ENCODE measurements around the gene CHRM5. TPM values are rescaled to one million over a fixed set of nuclear protein-coding genes. Genes with fewer than 3 reads are reported as not detected.

The CHRM5 gene
- polyA plus RNA-seq, 1 donor (not counting 4 experiments of a cell fraction or from before 2014, with no cell fraction given), result 0.01 TPM

DNA sequence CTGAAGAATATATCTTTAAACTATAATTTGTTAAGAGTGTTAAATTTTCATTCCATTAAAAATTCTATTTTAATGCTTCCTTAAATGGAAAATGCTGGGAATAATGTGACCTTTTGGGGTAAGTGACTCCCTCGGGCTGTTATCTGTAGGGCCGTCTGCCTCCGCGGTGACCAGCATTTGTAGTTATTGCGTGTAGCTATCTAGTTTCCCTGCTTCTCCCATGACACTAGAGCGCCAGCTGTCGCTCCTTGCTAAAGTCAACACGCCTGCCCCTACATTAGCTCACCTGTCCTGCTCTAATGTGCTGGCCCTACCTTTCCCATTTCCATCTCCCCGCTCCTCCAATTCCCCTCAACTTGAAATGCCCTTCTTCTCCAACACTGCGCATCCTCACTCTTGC lies 12.4 kb upstream of the CHRM5 start:
- Histone ChIP-seq H3K9me1 (ENCODE audit: control insufficient read depth, extremely low read depth, insufficient read depth, low read length) (no peaks in the 10 kb centered on the region), H3K79me2 (ENCODE audit: control insufficient read depth, insufficient read depth, low read length) (no peaks in the 10 kb centered on the region), H3K9ac (ENCODE audit: control insufficient read depth, extremely low read depth, insufficient read depth, low read length) (no peak overlapping the region), H3K4me2 (ENCODE audit: control insufficient read depth, extremely low read depth, insufficient read depth, low read depth, low read length) (no peak overlapping the region), H2AFZ (ENCODE audit: control insufficient read depth, low read length) (no peak overlapping the region), H3K27me3 (ENCODE audit: control insufficient read depth, extremely low read depth, insufficient read depth, low read length) (no peaks in the 10 kb centered on the region), H3K27ac (ENCODE audit: control insufficient read depth, insufficient read depth, low read length) (no peak overlapping the region), H3K9me3 (ENCODE audit: control insufficient read depth, low read depth, low read length) (no peaks in the 10 kb centered on the region), H4K20me1 (ENCODE audit: control insufficient read depth, extremely low read depth, insufficient read depth, low read length) (no peaks in the 10 kb centered on the region), H3K4me3 (ENCODE audit: control insufficient read depth in 2 of 3, extremely low read depth in 1 of 3, insufficient read depth in 2 of 3, low read depth in 1 of 3, low read length in 3 of 3) (no peak overlapping the region), H3K4me1 (ENCODE audit: control insufficient read depth, extremely low read depth, insufficient read depth, low read length) (no peaks in the 10 kb centered on the region), H3K36me3 (ENCODE audit: control insufficient read depth in 2 of 2, extremely low read depth in 1 of 2, insufficient read depth in 2 of 2, low read length in 2 of 2) (no peaks in the 10 kb centered on the region)
- TF ChIP-seq EZH2 (IDR thresholded peaks at IDR 0.05; ENCODE audit: low read length), result no peak
- TF ChIP-seq, protein P1, sequence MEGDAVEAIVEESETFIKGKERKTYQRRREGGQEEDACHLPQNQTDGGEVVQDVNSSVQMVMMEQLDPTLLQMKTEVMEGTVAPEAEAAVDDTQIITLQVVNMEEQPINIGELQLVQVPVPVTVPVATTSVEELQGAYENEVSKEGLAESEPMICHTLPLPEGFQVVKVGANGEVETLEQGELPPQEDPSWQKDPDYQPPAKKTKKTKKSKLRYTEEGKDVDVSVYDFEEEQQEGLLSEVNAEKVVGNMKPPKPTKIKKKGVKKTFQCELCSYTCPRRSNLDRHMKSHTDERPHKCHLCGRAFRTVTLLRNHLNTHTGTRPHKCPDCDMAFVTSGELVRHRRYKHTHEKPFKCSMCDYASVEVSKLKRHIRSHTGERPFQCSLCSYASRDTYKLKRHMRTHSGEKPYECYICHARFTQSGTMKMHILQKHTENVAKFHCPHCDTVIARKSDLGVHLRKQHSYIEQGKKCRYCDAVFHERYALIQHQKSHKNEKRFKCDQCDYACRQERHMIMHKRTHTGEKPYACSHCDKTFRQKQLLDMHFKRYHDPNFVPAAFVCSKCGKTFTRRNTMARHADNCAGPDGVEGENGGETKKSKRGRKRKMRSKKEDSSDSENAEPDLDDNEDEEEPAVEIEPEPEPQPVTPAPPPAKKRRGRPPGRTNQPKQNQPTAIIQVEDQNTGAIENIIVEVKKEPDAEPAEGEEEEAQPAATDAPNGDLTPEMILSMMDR (optimal IDR thresholded peaks at IDR 0.05 in 1 of 3, IDR thresholded peaks at IDR 0.05 in 1 of 3, conservative IDR thresholded peaks at IDR 0.05 in 1 of 3; ENCODE audit: extremely low read depth in 1 of 3, insufficient read depth in 2 of 3, low read length in 3 of 3), result no peak
- DNase-seq (ENCODE audit: low read depth, low spot score) (no peak), FAIRE-seq (no peak)
- dilution Hi-C loops (cut with MboI; ENCODE audit: extremely low pct_ligation_motif_present, low sequenced_read_pairs), result loop anchor here (25.0 kb wide), 1 partner anchor 219 kb away; no protein-coding TSS in a partner anchor

DNA sequence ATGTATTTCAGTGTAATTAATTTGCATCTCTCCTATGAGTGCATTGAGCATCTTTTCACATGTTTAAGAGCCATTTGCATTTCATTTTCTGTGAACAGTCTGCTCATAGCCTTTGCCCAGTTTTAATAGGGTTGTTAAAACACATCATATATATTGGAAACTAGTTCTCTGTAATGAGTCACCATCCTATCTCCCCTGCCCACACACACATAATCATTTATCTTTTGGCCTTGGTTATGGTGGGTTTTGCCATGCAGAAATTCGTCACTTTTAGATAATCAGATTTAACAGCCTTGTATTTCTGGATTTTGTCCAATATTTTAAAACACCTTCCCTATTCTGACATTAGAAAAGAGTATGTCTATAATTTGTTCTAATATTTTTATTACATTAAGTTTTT lies 11.9 kb upstream of the CHRM5 start:
- TF ChIP-seq, protein P1 (optimal IDR thresholded peaks at IDR 0.05 in 1 of 3, IDR thresholded peaks at IDR 0.05 in 1 of 3, conservative IDR thresholded peaks at IDR 0.05 in 1 of 3; ENCODE audit: extremely low read depth in 1 of 3, insufficient read depth in 2 of 3, low read length in 3 of 3), result no peak
- no peak for TF ChIP-seq EZH2 (IDR thresholded peaks at IDR 0.05; ENCODE audit: low read length)
- no peaks in the 10 kb centered on the region for H4K20me1 ChIP-seq (ENCODE audit: control insufficient read depth, extremely low read depth, insufficient read depth, low read length)
- no peak overlapping the region for H3K27ac ChIP-seq (ENCODE audit: control insufficient read depth, insufficient read depth, low read length)
- FAIRE-seq, result no peak
- no peak overlapping the region for H3K4me2 ChIP-seq (ENCODE audit: control insufficient read depth, extremely low read depth, insufficient read depth, low read depth, low read length)
- H2AFZ ChIP-seq (ENCODE audit: control insufficient read depth, low read length), result no peak overlapping the region
- H3K27me3 ChIP-seq (ENCODE audit: control insufficient read depth, extremely low read depth, insufficient read depth, low read length), result no peaks in the 10 kb centered on the region
- no peak for DNase-seq (ENCODE audit: low read depth, low spot score)
- H3K4me1 ChIP-seq (ENCODE audit: control insufficient read depth, extremely low read depth, insufficient read depth, low read length), result no peaks in the 10 kb centered on the region
- no peaks in the 10 kb centered on the region for H3K9me1 ChIP-seq (ENCODE audit: control insufficient read depth, extremely low read depth, insufficient read depth, low read length)
- H3K4me3 ChIP-seq (ENCODE audit: control insufficient read depth in 2 of 3, extremely low read depth in 1 of 3, insufficient read depth in 2 of 3, low read depth in 1 of 3, low read length in 3 of 3), result no peak overlapping the region
- dilution Hi-C loops (cut with MboI; ENCODE audit: extremely low pct_ligation_motif_present, low sequenced_read_pairs), result loop anchor here (25.0 kb wide), 1 partner anchor 219 kb away; no protein-coding TSS in a partner anchor
- H3K9ac ChIP-seq (ENCODE audit: control insufficient read depth, extremely low read depth, insufficient read depth, low read length), result no peak overlapping the region
- no peaks in the 10 kb centered on the region for H3K9me3 ChIP-seq (ENCODE audit: control insufficient read depth, low read depth, low read length)
- no peaks in the 10 kb centered on the region for H3K36me3 ChIP-seq (ENCODE audit: control insufficient read depth in 2 of 2, extremely low read depth in 1 of 2, insufficient read depth in 2 of 2, low read length in 2 of 2)
- no peaks in the 10 kb centered on the region for H3K79me2 ChIP-seq (ENCODE audit: control insufficient read depth, insufficient read depth, low read length)
